WTC11 (cell line): ENCODE results near the gene TLR5. TPM values are rescaled to one million over a fixed set of nuclear protein-coding genes. Genes with fewer than 3 reads are reported as not detected.

Source experiments
- ATAC-seq: fragments of 200-7000 bp; cut with Tn5 transposase; 2 replicates; pipeline ENCODE4 v1.10.0; 2021; ENCODE audit warnings: mild to moderate bottlenecking, moderate library complexity
- CTCF ChIA-PET: fragments of 300-600 bp; sonication (Branson Sonifier 250); formaldehyde crosslinking; loops from one replicate; lab custom pipeline; 2021; ENCODE audit warnings: antibody characterized with exemption; lab: Charles Lee
- POLR2A ChIA-PET: fragments of 350-600 bp; sonication (Branson Sonifier 250); formaldehyde crosslinking; loops from one replicate; lab custom pipeline; 2021; ENCODE audit warnings: antibody characterized with exemption; lab: Charles Lee
- DNase-seq: peaks from one replicate; pipeline ENCODE4 v3.0.0; 2021; ENCODE audit warnings: low spot score
- H3K27ac Mint-ChIP-seq: 2 replicates; pipeline ENCODE4 v1.8.0; 2021; ENCODE audit warnings: mixed read lengths
- H3K27me3 Mint-ChIP-seq: 2 replicates; pipeline ENCODE4 v1.8.0; 2021; ENCODE audit warnings: low read depth, mild to moderate bottlenecking, moderate library complexity, mixed read lengths
- H3K36me3 Mint-ChIP-seq: 2 replicates; pipeline ENCODE4 v1.8.0; 2021; ENCODE audit warnings: mixed read lengths
- H3K4me1 Mint-ChIP-seq: 2 replicates; pipeline ENCODE4 v1.8.0; 2022; ENCODE audit warnings: mixed read lengths
- H3K4me3 Mint-ChIP-seq: 2 replicates; pipeline ENCODE4 v1.8.0; 2021; ENCODE audit warnings: mild to moderate bottlenecking, moderate library complexity, mixed read lengths
- H3K9me3 Mint-ChIP-seq: 2 replicates; pipeline ENCODE4 v1.8.0; 2021; ENCODE audit warnings: mixed read lengths
- CDX4 ChIP-seq: fragments of 250-450 bp; sonication (Bioruptor Pico); IDR thresholded peaks from 2 replicates; pipeline ENCODE4 v1.9.0; 2021; ENCODE audit warnings: moderate library complexity, mild to moderate bottlenecking, inconsistent platforms, borderline replicate concordance
- CREM ChIP-seq: sonication (generic); formaldehyde crosslinking; IDR thresholded peaks from 2 replicates; pipeline ENCODE4 v1.8.1; 2022; ENCODE audit warnings: mild to moderate bottlenecking, missing genetic modification reagents, moderate library complexity
- EMX1 ChIP-seq: fragments of 250-450 bp; sonication (Bioruptor Pico); IDR thresholded peaks from 2 replicates; pipeline ENCODE4 v1.8.0; 2021; ENCODE audit warnings: mild to moderate bottlenecking
- HMGA2 ChIP-seq: fragments of 250-450 bp; sonication (Bioruptor Pico); IDR thresholded peaks from 2 replicates; pipeline ENCODE4 v1.4.0; 2021; ENCODE audit warnings: mild to moderate bottlenecking, moderate library complexity
- IRF1 ChIP-seq: sonication (generic); formaldehyde crosslinking; IDR thresholded peaks from 2 replicates; pipeline ENCODE4 v1.8.0; 2023; ENCODE audit warnings: missing genetic modification reagents
- MAX ChIP-seq: sonication (generic); formaldehyde crosslinking; IDR thresholded peaks from 2 replicates; pipeline ENCODE4 v1.8.0; 2022; ENCODE audit warnings: mild to moderate bottlenecking, missing genetic modification reagents
- SMAD3 ChIP-seq: sonication (generic); formaldehyde crosslinking; IDR thresholded peaks from 2 replicates; pipeline ENCODE4 v1.8.0; 2022; ENCODE audit warnings: missing genetic modification reagents, mild to moderate bottlenecking, borderline replicate concordance
- ZNF219 ChIP-seq: sonication (generic); formaldehyde crosslinking; IDR thresholded peaks from 2 replicates; pipeline ENCODE4 v1.8.0; 2023; ENCODE audit warnings: missing genetic modification reagents, mild to moderate bottlenecking, borderline replicate concordance
- total RNA-seq: library from RNA; stranded (reverse); gene quantifications from 3 replicates; pipeline ENCODE4 v1.2.3, GENCODE V29; 2021
- TF ChIP-seq, protein P1 (sequence below): sonication (generic); formaldehyde crosslinking; IDR thresholded peaks from 2 replicates; pipeline ENCODE4 v1.8.1; 2023; ENCODE audit warnings: mild to moderate bottlenecking, missing genetic modification reagents, borderline replicate concordance
- TF ChIP-seq, protein P2 (sequence below): sonication (generic); formaldehyde crosslinking; IDR thresholded peaks from 2 replicates; pipeline ENCODE4 v1.8.1; 2023; ENCODE audit warnings: mild to moderate bottlenecking, moderate library complexity, missing genetic modification reagents

The TLR5 gene
- total RNA-seq, 1 experiment from 2014 or later, result 0.46 TPM

DNA sequence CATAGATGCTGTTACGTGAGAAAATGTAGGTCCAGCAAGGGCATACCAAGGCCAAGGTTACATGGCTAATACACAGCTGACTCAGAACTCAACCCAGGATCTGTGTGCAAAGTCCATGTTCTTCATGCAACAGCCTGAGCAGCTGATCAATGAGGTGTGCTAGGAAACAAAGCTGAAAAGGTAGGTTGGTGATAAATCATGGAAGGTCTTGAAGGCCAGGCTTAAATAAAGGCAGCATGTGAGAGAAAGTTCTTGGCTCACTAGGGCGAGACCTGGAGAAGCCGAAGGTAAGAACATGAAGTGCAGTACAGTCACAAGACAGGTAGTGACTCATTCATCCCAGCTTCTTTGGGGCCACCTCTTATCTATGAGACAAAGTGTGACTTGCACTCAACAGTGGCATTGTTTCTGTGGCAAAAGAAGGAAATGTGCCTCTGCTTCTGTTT lies 33.4 kb downstream of the TLR5 start (continued):
- TF ChIP-seq CDX4 (CRISPR knock-in tag) (no peak), SMAD3 (CRISPR knock-in tag) (no peak), CREM (CRISPR knock-in tag) (no peak)

DNA sequence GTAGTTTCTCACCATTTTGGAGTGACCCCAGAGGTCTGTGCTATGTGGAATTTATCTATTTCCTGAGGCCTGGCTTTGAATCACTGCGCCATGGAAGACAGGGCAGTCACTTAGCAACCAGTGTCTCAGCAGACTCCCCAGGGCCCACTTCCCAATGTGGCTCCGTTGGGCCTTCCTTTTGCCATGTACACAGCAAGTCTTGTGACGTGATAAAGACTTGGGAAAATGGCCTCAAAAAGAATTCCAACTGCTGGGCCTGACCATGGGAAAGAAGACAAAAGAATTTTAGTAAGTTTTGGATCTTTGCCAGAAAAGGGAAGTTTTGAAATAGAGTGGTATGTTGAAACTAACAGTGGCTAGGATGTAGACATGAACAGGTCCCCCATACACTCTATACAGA lies 36.2 kb downstream of the TLR5 start:
- H3K9me3 Mint-ChIP-seq, result peaks cover 6% of the 10 kb centered on the region
- CTCF ChIA-PET, result no interaction called here
- no peak overlapping the region for H3K27ac Mint-ChIP-seq
- no peak for ATAC-seq
- H3K4me3 Mint-ChIP-seq, result no peak overlapping the region
- no peak for DNase-seq
- H3K4me1 Mint-ChIP-seq, result 0 out of 2 replicates have a peak, but pooled peaks cover 5% of the 10 kb centered on the region
- peaks cover 3% of the 10 kb centered on the region; the same call in 1 of the 2 replicates for H3K36me3 Mint-ChIP-seq
- TF ChIP-seq ZNF219 (CRISPR knock-in tag), result no peak
- TF ChIP-seq, all 79 proteins: peak for 0
- H3K27me3 Mint-ChIP-seq, result peaks cover 21% of the 10 kb centered on the region
- POLR2A ChIA-PET, result no interaction called here

- H3K36me3 Mint-ChIP-seq, result peaks cover 16% of the 10 kb centered on the region
Measured at GRCh38 chr1:223105568-223105967, 37.5 kb downstream of the TLR5 start.

DNA sequence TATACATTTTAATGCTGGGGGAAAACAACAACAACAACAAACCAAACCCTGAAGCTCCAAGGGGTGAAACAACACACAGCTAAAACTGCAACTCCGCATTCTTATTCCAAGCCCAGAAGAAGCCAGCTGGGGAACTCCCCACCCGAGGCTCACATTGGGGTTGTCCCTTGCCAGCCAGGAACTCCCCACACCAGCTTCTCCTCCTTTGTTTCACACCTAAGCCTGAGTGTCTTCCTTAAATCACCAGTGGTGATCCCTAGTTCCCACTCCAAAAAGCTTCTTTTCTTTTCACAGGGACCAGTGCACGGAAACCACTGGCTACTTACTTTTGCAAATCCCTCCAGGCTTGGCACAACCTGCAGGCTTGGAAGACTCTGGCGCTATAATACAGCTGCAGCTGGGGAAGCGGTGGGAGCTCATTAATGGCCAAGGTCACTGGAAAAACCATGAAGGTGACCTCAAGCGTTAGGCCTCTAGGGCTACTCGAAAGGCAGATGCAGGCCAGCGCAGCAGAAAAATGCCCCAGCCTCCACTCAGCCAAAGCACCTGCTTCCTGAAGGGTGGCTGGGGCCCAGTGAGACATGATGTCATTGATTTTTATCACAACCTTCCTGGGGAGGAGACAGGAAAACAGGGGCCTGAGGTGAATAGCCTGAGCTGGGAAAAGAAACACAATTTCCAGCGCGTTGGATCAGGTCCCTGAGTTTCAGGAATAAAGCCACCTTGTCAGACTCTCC lies 40.1 kb downstream of the TLR5 start:
- Mint-ChIP-seq H3K4me3 (no peak overlapping the region), H3K27me3 (peaks cover 23% of the 10 kb centered on the region), H3K36me3 (peaks cover 32% of the 10 kb centered on the region), H3K4me1 (0 out of 2 replicates have a peak, but pooled peaks cover 5% of the 10 kb centered on the region), H3K27ac (no peak overlapping the region), H3K9me3 (peaks cover 40% of the 10 kb centered on the region)
- ChIA-PET POLR2A (no interaction called here), CTCF (interaction anchor here (0.8 to 4.2 kb wide), 4 partner anchors 13 to 31 kb away, joined by 4 to 26 read pairs (median 6); no protein-coding TSS in a partner anchor)
- TF ChIP-seq, protein P1, sequence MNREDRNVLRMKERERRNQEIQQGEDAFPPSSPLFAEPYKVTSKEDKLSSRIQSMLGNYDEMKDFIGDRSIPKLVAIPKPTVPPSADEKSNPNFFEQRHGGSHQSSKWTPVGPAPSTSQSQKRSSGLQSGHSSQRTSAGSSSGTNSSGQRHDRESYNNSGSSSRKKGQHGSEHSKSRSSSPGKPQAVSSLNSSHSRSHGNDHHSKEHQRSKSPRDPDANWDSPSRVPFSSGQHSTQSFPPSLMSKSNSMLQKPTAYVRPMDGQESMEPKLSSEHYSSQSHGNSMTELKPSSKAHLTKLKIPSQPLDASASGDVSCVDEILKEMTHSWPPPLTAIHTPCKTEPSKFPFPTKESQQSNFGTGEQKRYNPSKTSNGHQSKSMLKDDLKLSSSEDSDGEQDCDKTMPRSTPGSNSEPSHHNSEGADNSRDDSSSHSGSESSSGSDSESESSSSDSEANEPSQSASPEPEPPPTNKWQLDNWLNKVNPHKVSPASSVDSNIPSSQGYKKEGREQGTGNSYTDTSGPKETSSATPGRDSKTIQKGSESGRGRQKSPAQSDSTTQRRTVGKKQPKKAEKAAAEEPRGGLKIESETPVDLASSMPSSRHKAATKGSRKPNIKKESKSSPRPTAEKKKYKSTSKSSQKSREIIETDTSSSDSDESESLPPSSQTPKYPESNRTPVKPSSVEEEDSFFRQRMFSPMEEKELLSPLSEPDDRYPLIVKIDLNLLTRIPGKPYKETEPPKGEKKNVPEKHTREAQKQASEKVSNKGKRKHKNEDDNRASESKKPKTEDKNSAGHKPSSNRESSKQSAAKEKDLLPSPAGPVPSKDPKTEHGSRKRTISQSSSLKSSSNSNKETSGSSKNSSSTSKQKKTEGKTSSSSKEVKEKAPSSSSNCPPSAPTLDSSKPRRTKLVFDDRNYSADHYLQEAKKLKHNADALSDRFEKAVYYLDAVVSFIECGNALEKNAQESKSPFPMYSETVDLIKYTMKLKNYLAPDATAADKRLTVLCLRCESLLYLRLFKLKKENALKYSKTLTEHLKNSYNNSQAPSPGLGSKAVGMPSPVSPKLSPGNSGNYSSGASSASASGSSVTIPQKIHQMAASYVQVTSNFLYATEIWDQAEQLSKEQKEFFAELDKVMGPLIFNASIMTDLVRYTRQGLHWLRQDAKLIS (CRISPR knock-in tag), result no peak
- ATAC-seq (peak; percentile 56; the same call in 1 of the 2 replicates), DNase-seq (no peak)

More at GRCh38 chr1:223105568-223105967, 37.5 kb downstream of the TLR5 start:
- Mint-ChIP-seq H3K4me1 (0 out of 2 replicates have a peak, but pooled peaks cover 5% of the 10 kb centered on the region), H3K27ac (no peak overlapping the region), H3K4me3 (no peak overlapping the region), H3K27me3 (peaks cover 23% of the 10 kb centered on the region), H3K9me3 (peaks cover 19% of the 10 kb centered on the region)
- CTCF ChIA-PET, result interaction anchor here (1.4 to 4.2 kb wide), 3 partner anchors 15 to 28 kb away, joined by 3 to 26 read pairs (median 4); no protein-coding TSS in a partner anchor
- ATAC-seq, result no peak
- TF ChIP-seq EMX1 (no peak), HMGA2 (no peak), SMAD3 (CRISPR knock-in tag) (no peak), IRF1 (CRISPR knock-in tag) (no peak), MAX (CRISPR knock-in tag) (no peak)
- TF ChIP-seq, protein P2, sequence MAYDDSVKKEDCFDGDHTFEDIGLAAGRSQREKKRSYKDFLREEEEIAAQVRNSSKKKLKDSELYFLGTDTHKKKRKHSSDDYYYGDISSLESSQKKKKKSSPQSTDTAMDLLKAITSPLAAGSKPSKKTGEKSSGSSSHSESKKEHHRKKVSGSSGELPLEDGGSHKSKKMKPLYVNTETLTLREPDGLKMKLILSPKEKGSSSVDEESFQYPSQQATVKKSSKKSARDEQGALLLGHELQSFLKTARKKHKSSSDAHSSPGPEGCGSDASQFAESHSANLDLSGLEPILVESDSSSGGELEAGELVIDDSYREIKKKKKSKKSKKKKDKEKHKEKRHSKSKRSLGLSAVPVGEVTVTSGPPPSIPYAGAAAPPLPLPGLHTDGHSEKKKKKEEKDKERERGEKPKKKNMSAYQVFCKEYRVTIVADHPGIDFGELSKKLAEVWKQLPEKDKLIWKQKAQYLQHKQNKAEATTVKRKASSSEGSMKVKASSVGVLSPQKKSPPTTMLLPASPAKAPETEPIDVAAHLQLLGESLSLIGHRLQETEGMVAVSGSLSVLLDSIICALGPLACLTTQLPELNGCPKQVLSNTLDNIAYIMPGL (CRISPR knock-in tag), result no peak
- TF ChIP-seq, all 79 proteins: peak for 0
- POLR2A ChIA-PET, result no interaction called here
- no peak for DNase-seq
